Umbilical cord (tissue), 2 donors: ENCODE measurements around the gene OR1L6. TPM values are rescaled to one million over a fixed set of nuclear protein-coding genes. Genes with fewer than 3 reads are reported as not detected.

ENCODE experiments used
- DNase-seq: peaks from one replicate; pipeline ENCODE4 v3.0.0-alpha.2; 2015; ENCODE audit warnings: low spot score
- total RNA-seq: library from RNA; depleted of rRNA; stranded (reverse); fragments of >200 nt; gene quantifications from one replicate; pipeline ENCODE4 v1.2.3, GENCODE V29; 2014; ENCODE audit warnings: low replicate concordance; ENCODE audit not compliant: insufficient read depth

Gene OR1L6, protein sequence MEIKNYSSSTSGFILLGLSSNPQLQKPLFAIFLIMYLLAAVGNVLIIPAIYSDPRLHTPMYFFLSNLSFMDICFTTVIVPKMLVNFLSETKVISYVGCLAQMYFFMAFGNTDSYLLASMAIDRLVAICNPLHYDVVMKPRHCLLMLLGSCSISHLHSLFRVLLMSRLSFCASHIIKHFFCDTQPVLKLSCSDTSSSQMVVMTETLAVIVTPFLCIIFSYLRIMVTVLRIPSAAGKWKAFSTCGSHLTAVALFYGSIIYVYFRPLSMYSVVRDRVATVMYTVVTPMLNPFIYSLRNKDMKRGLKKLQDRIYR
- 1.2 TPM for total RNA-seq

DNA sequence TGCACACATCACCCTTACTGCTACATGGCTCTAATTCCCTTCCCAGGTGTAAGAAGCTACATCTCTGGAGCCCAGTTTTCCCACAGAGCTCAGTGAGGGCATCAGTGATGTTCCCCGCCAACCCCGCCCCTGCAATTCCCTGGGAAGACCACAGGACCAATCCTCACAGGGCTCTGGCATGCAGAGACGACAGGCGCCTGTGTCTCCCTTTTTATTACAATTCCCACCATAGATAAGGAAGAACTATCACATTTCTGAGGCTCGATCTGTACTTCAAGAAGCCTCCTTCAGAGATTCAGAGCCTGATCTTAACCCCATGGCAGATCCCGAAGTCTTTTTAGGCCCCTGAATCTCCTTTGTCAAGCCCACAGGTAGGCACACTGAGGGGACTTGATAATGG is at the start of gene OR1L6:
Gene OR1L6 (plus strand): TSS at position 301 of the 400 bp plus-strand sequence. CDS start 7,545 bp downstream, outside the sequence.
- no peak for DNase-seq

DNA sequence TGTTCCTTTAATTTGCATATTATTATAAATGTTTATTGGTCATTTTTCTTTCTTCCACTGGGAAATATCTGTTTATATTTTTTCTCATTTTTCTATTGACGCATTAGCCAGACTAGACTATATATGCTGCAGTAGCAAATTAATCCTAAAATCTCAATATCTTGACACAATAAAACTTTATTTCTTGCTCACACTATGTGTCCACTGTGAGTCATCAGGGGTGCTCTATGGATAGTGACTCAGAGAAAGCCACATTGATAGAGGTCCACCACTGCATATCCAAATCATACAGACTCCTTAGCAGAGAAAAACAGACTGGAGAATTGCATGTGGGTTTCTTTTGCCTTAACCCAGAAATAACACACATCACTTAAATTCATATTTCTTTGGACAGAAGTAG is 46.4 kb upstream of the OR1L6 start:
- DNase-seq, result no peak

DNA sequence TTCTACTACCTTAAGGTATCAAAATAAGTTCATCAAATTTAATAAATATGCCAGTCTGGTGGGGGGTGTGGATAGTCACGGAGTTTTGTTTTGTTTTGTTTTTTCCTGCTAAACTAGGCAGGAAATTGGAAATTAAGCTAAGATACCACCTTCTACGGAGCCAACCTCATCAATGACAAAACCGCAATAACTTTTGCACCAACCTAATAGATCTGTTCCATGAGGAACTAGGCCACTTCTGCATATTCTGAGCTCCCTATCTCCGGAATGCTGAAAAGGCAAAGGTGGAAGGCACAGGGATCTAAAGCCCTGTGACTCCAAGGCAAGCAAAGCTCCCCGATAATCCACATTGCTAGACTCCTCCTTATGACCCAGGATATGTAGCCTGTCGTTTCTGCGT is 24.1 kb upstream of the OR1L6 start:
- DNase-seq, result no peak

DNA sequence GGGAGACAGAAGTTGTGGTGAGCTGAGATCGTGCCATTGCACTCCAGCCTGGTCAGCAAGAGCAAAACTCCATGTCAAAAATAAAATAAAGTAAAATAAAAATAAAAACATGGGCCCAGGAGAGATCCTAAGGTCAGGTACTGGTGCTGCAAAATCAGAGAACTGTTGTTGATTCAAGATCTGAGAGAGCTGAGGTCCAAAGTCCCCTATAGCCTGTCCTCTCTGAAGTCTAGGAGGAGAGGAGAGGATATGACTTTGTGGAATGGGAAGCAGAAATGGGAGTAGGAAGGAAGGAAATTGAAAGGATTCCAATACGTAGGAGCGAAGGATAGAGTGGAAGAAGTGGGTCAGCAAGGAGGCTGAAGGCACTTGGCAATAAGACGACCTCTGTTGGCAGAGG is 22.9 kb upstream of the OR1L6 start:
- no peak for DNase-seq

DNA sequence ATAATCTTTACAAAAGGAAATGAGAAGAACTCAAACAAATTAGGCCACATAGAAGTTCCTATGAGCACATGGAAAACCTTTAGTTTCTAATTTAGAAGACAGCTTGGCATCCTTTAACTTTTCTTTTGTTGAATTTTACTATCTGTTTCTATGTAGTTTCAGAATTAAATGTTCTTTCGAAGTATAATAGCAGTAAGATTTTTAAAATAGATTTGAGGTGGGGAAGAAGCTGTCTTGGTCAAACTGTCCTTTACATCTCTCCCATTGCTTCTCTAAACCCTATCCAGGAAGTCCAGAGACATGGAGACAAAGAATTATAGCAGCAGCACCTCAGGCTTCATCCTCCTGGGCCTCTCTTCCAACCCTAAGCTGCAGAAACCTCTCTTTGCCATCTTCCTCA is 18.4 kb upstream of the OR1L6 start, which contains the start of gene OR1L4:
Gene OR1L4 (plus strand): TSS at position 301 of the 400 bp plus-strand sequence. CDS start 0 bp downstream, at position 301.
- DNase-seq, result no peak

DNA sequence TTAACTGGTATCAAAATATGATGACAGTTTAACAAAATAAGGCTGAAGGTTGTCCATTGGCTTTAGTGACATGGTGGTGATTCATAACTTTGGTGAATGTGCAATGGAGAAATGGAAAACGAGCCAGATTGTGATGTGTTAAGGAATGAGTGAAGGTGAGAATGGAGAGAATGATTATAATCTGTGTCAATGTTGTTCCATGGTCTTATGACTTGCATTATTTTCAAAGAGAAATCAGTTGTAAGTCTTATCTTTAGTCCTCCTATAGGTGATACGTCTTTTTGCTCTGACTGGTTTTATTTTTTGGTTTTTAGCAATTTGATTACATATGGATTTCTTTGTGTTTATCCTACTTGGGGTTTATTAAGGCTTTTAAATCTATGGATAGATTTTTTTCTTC is 12.7 kb downstream of the OR1L6 start:
- DNase-seq, result no peak

DNA sequence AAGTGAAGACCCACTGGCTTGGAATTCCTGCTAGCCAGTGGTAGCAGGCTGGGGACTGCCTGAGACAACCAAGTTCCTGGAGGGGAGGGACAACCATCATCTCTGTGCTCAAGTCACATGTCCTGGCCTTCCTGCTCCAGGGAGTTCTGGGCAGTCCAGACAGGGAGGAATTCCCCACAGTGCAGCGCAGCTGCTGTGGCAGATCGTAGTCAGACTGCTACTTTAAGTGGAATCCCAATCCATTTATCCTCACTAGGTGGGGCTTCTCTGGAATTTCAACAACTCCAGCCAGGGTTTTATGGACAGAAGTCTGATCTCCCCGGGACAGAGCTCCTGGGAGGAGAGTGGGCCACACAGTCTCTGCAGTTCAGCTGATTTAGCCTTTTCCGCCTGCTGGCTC is 25.7 kb downstream of the OR1L6 start:
- no peak for DNase-seq

DNA sequence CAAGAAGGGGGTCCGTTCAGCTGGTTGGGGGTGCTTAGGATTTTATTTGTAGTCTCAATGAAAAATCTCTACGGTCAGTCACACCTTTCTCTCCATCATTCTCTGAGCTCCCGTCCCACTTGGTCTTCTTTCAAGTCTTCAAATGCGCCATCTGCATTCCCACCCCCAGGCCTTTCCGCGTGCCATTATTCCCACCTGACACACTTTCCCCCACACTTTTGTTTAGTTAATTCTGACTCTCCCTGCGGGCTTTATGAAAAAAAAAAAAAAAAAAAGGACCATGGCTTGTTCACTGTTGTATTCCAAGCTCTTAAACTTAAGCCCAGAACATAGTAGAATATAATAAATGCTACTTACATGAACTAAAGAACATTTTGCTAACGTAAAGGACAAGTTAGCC is 34.9 kb downstream of the OR1L6 start:
- DNase-seq, result no peak

DNA sequence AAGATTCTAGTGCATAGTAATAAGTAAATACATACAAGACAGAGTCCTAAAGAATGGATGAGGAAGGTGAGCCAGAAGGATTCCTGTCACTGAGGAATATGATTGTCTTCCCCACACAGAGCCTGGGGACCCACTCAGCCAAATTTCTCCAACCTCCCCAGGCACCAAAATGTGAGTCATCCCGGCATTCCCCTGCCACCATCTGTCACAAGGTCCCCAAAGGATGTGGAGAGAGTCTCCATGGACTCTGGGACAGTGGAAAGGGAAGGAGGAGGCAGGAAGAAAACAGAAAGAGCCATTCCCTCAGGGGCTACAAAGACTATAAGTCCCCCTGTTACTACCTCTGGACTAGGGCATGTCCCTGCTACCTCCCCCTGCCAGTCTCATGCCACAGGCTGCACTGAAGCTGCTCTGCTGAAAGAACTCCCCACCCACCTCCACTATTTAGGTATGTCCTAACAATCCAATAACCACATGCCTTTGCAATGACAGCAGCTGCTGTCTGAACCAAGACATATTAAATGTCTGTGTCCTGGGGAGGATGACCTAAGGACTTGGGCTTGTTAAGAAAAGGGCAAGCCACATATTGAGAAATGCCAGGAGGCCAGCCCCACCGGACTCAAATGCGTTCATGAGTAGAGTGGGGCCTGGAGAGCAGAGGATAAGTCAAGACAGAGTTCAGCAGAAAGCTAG is 36.0 kb downstream of the OR1L6 start:
- DNase-seq, result no peak

DNA sequence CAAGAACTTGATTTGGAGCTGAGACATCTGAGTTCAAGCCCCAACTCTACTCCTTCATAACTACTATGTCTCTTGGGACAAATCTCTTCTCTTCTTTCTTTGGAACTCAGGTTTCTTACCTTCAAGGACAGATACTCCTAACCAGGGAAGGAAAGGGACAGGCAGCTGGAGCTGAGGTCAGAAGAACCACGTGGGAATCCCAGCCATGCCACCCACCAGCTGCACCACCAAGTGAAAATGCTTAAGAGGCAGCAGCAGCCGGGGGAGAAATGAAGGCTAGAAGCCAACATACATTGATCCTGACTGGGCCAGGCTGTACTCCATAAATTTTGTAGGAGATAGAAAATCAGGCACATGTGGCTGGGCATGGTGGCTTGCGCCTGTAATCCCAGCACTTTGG is 37.1 kb downstream of the OR1L6 start:
- DNase-seq, result no peak

DNA sequence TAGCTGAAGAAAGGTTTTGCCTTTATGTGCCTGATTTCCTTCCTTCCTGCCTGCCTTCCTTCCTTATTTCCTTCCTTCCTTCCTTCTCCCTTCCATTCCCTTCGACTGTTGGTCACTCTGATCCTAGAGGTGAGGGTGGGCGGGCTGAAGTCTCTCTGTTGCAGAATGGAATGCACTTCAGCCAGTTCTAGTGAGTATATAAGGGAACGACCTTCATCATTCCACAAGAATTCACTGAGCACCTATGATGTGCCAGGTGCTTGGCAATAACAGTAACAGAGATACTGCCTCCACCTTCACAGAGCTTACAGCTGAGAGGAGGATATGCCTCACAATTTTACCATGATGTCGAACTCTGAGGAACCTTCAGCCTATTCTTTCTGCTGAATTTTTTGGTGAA is 37.9 kb downstream of the OR1L6 start:
- no peak for DNase-seq

DNA sequence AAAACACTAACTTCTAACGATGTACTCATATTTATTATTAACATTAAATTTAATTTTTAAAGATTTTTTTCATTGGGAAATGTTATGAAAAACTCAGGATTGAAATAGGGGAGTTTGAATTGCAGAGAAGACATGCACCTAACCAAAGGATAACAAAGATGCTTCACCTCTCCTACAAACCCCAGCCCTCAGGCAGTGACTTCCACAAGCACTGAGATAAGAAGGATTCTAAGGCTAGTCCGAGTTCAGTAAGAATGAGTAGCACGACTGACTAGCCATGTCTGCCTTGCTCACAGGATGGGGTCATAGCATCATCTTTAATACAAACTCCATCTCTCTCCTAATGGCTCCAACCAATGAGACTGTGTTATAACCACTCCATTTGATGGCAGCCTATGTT is 39.6 kb downstream of the OR1L6 start:
- DNase-seq, result no peak

DNA sequence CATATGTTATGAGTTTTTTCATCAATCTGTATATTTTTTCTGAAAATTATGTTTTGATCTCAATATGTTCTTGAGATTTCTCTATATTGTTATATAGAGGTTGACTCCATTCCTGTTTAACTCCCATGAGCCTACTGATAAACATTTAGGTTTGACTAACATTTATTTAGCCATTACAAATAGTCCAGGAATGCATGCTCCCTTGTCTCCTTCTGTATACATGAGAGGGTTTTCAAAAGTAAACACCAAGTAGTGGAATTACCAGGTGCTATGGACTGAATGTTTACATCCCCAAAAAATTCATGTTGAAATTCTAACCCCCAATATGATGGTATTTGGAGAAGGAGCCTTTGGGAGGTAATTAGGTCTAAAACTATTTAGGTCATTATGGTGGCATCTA is 43.2 kb downstream of the OR1L6 start:
- no peak for DNase-seq

DNA sequence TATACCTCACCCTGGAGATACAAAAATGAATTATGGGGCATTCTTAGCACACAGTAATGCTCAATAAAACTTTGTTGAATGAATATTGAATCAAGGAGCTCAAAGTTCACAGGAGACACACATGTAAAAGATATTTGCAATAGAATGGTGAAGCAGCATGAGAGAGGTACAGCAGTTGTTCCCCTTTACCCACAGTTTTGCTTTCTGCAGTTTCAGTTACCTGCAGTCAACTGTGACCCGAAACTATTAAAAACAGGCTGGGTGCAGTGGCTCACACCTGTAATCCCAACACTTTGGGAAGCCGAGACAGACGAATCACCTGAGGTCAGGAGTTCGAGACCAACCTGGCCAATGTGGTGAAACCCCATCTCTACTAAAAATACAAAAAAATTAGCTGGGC is 44.2 kb downstream of the OR1L6 start:
- no peak for DNase-seq

DNA sequence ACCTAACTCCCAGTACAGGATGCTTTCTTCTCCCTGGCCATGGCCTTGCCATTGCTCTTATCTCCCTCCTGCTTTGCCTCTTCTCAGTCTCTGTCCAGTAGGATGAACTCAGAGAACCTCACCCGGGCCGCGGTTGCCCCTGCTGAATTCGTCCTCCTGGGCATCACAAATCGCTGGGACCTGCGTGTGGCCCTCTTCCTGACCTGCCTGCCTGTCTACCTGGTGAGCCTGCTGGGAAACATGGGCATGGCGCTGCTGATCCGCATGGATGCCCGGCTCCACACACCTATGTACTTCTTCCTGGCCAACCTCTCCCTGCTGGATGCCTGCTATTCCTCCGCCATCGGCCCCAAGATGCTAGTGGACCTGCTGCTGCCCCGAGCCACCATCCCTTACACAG is 46.7 kb downstream of the OR1L6 start, which contains the start of gene OR5C1:
Gene OR5C1 (plus strand): TSS at position 103 of the 400 bp plus-strand sequence. CDS start 0 bp downstream, at position 103.
- DNase-seq, result no peak

DNA sequence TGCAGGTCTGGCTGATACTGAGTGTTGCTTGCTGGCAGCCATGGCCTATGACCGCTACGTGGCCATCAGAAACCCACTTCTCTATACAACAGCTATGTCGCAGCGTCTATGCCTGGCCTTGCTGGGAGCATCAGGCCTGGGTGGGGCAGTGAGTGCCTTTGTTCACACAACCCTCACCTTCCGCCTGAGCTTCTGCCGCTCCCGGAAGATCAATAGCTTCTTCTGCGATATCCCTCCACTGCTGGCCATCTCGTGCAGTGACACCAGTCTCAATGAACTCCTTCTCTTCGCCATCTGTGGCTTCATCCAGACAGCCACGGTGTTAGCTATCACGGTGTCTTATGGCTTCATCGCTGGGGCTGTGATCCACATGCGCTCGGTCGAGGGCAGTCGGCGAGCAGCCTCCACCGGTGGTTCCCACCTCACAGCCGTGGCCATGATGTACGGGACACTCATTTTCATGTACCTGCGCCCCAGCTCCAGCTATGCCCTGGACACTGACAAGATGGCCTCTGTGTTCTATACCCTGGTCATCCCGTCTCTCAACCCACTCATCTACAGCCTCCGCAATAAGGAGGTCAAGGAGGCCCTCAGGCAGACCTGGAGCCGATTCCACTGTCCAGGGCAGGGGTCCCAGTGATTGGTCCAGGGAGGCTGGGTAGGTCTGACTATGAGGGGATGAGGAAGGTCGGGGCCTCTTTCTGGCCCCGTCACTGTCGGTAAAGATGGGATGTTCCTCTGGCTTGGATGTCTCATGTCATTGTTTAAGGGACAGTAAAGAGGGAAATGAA is 47.3 kb downstream of the OR1L6 start:
- DNase-seq, result no peak

DNA sequence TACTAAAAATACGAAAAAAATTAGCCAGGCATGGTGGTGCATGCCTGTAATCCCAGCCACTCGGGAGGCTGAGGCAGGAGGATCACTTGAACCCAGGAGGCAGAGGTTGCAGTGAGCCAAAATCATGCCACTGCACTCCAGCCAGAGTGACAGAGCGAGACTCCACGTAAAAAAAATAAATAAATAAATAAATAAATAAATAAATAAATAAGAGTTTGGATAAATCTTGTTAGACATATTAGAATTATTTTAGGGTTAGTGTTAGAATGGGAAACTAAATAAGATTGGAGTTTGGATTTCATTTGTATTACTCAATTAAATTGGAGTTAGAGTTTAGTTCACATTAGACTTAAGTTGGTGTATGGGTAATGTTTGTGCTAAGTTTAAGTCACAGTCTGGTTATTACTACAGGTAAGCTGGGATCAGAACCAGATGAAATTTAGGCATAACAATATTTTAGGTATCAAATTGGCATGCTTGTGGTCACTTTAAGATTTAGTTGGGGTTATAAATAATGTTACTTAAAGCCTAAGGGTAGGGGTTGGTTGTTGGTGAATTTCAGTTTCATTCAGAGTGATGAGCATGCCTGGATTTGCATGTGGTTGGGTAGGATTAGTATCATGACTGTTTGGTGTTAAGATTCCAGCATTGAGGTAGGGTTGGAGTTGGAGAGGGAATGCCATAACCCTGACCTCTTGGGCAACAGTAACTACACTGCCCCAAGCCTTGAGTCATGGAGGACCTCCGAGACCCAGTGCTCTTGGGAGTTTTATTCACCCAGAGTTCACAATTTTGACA is 50.0 kb downstream of the OR1L6 start:
- DNase-seq, result no peak

DNA sequence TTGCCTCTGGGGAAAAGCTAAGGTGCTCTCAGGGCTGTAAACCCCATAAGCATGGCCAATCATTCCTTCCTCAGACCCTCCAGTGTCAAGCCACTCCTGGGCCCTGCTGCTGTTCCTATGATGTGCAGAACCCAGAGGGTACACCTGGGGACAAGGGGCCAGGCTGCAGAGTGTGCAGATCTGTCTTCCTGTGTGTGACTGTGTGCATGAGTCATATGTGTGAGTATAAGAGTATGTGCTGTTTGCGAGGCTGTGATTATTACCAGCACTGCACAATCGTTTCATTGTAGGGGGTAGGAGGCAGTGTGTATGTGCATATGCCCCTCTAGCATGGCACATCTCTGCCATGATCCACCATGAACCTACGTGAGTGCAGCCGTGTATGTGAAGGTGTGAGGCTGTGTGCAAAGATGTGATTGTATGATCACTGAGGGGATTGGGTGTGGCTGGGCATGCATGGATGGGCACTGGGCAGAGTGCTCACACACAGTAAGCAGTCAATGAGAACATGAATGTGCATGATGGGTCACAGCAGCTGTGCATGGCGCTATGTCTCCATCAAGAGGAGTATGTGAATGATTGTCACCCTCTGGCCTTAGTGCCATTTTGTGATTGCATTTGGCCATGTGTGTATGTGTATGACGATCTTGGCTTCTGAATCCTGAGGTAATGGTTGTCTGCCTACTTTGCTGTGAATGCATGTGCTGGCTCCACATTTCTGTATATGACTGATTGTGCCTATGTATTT is 55.4 kb downstream of the OR1L6 start:
- DNase-seq, result no peak
